Fibroblast of villous mesenchyme (primary cell): ENCODE data around the gene PBLD. TPM values are rescaled to one million over a fixed set of nuclear protein-coding genes. Genes with fewer than 3 reads are reported as not detected.

Experiments used
- DNase-seq: peaks from one replicate; pipeline ENCODE4 v3.0.0-alpha.2; 2010; ENCODE audit warnings: low read depth
- H3K4me3 ChIP-seq: 2 replicates; pipeline ENCODE4 v1.5.1; 2011; ENCODE audit warnings: low read depth, mild to moderate bottlenecking, low read length
- total RNA-seq: library from RNA; depleted of rRNA; stranded (reverse); fragments of >200 nt; gene quantifications from 2 replicates; pipeline ENCODE4 v1.2.3, GENCODE V29; 2012
- TF ChIP-seq, protein P1 (sequence below): IDR thresholded peaks from 2 replicates; pipeline ENCODE4 v1.5.1; 2012; ENCODE audit warnings: low read depth, mild to moderate bottlenecking, low read length; ENCODE audit not compliant: insufficient read depth

The PBLD gene
- total RNA-seq, 1 donor: 9.1 TPM

DNA sequence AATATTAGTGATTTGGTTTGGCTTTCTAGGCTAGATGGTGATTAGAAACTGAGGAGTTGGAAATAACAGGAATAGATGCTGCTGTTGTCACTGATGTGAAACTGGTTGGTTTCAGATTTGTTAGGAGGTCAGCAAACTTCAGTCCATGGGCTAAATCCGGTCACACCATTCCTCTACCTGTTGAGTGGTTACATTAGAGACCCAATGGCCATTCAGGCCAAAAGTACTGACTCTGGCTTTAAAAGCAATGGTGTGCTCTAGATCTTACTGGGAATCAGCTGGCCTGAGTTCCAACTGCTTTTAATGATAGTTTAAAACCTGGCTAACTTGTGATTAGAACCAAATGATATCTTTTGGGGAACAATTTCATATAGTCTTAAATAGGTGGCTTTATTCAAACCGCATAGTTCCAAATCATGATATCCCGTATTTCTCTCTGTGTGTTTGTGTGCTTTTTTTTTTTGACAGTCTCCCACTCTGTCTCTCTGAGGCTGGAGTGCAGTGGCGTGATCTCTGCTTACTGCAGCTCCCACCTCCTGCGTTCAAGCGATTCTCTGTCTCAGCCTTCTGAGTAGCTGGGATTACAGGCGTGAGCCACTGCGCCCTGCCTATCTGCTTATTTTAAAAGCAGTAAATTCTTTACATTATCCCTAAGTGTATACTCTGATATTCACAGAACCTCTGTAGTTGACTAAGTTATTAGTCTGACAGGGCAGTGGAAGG, 7.8 kb upstream of the PBLD start:
- no peak overlapping the region for H3K4me3 ChIP-seq
- no peak for DNase-seq
- TF ChIP-seq, protein P1, sequence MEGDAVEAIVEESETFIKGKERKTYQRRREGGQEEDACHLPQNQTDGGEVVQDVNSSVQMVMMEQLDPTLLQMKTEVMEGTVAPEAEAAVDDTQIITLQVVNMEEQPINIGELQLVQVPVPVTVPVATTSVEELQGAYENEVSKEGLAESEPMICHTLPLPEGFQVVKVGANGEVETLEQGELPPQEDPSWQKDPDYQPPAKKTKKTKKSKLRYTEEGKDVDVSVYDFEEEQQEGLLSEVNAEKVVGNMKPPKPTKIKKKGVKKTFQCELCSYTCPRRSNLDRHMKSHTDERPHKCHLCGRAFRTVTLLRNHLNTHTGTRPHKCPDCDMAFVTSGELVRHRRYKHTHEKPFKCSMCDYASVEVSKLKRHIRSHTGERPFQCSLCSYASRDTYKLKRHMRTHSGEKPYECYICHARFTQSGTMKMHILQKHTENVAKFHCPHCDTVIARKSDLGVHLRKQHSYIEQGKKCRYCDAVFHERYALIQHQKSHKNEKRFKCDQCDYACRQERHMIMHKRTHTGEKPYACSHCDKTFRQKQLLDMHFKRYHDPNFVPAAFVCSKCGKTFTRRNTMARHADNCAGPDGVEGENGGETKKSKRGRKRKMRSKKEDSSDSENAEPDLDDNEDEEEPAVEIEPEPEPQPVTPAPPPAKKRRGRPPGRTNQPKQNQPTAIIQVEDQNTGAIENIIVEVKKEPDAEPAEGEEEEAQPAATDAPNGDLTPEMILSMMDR: no peak

- TF ChIP-seq, protein P1: no peak
- no peak overlapping the region for H3K4me3 ChIP-seq
- no peak for DNase-seq
Observed at GRCh38 chr10:68336754-68337351, 4.1 kb upstream of the PBLD start.

DNA sequence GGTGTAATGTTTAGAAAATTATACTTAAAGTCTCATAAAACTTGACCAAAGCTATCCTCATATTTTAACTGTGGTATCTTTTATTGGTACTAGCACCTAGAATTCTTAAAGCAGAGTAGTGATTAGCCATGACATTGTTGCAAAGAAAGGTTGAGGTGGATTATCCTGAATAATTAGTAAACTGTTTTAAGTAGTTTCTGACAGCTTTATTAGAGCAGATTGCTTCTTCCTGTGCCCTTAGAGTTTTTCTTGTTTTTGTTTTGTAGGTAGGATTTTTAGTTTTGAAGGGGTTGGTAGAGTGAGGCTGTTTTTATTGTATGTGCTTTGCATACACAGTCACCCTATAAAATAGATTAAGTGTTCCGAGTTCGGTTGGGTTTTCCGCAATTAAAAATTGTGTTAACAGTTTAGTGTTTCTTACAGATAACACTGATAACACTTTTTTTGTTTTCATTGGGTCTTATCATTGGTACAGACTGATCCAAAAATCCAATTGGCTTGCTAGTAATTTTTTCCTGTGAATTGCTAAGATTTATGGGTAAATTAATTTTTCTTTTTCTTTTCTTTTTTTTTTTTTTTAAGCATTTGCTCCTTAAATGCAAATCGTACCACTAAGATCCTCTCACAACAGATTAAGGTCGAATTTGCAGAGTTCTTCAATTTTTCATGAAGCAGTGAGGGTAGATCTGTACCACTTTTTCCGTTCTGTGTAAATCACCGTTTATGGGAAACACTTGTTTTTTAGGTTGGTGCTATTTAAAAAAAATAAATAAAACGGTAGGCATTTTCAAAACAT, 2.1 kb upstream of the PBLD start:
- TF ChIP-seq, protein P1: no peak
- H3K4me3 ChIP-seq: peak overlapping the region; percentile 99
- DNase-seq: peak; percentile 70

DNA sequence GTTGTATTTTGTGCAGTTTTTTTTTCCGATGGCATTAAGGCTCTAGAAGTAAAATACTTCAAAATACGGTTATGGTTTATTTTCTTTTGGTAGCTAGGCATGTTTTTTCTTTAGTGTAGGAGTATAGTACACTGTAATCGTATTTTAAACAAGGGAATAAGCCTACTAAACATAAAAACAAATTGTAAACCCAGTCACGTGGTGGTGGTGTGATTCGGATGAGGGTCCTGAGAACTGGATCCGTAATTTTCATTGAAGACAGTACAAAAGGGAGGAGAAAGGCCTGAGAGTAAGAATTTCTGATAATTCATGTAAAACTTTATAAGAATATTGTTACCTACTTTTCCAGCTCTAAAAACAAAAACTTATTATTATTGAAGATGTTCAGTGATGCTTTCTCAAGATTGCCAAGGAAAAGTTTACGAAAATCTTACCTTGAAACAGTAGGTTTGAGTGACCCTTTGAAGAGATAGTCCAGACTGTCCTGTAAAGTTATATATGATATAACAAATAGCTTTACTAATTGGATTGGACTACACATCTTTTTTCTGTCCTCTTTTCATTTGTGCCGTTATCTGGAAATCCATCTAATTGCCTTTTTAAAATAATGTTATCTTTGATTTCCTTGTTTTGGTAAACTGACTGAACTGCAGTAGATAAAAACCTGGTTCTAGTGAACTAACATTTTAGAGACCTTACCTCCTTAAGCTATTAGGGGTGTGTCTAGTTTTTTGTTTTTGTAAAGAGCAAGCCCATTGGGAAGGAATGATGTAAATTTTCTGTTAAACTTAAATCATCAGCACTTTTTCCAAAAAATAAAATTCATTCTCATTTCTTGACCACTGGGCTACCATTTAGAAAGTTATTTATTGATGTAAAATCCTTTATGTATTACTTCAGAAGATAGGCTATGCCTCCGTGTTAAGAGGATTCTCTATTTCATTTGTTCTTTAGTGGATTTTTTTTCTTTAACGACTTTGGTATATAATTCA, 1.0 kb upstream of the PBLD start:
- DNase-seq: no peak
- TF ChIP-seq, protein P1: no peak
- peak overlapping the region; percentile 99 for H3K4me3 ChIP-seq

DNA sequence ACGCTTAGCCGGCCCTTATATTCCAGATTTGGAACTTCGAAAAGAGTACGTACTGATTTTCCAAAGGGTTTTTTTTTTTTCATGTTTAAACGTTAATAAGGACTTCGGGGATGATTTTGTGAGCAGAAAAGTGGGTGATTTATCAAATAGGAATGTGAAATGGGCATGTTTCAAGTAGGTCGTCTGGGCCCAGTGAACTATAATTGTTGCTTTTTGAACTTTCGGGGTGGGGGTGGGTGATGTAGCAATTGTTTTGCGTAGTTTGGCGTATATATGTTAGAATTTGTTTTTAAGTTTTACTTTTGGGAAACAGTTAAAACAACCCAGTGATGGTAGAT, 299 bp upstream of the PBLD start:
- peak overlapping the region; percentile 99 for H3K4me3 ChIP-seq
- no peak for DNase-seq
- TF ChIP-seq, protein P1: no peak
